T1000 (cell line): ENCODE measurements around the gene PTTG1.

Source experiments
- DNase-seq: peaks from one replicate; lab custom pipeline; 2025; ENCODE audit warnings: mixed read lengths; lab: John Stamatoyannopoulos, UW

Gene PTTG1

DNA sequence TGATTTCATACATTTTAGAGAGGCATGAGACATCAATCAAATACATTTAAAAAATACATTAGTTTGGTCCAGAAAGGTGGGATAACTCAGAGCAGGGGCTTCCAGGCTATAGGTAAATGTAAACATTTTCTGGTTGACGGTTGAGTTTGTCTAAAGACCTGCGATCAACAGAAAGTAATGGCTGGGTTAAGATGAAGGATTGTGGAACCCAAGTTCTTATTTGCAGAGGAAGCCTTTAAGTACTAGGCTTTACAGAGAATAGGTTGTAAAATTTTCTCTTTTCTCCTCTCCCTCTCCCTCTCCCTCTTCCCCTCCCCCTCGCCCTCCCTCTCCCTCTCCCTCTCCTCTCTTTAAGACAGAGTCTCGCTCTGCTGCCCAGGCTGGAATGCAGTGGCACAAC lies 50.8 kb downstream of the PTTG1 start:
- no peak for DNase-seq

DNA sequence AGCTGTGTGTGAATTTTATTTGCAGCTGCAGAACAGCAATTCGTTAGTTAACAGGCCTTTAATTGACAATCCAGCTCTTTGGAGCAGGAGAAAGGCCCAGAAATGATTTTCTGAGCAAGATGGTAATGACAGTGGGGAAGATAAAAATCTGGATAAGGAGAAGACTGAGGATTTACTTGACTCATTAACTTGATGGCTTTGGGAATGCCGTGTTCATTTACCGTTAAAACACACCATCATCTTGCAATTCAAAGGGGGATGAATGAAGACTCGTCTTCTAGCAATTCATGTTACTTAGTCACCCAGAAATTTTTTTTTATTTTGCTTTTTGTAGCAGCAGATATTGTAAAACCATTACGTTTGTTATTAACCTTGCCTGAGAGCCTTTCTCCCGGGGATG lies 52.0 kb downstream of the PTTG1 start:
- no peak for DNase-seq

DNA sequence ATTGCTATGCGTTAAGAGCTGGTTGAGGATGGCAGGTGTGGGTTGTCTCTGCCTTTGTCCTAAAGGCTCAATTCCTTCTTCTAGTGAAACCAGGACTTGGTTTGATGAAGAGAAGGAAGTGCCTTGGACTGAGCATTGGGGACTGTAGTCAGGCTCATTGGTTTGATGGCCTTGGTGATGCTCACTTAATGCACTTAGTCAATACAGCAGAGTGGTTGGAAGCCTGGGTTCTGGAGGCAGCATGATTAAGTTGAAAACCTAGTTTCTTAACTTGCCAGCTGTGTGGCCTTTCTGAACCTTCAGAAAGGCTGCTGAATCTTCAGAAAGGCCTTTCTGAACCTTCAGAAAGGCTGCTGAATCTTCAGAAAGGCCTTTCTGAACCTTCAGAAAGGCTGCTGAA lies 52.4 kb downstream of the PTTG1 start:
- no peak for DNase-seq

DNA sequence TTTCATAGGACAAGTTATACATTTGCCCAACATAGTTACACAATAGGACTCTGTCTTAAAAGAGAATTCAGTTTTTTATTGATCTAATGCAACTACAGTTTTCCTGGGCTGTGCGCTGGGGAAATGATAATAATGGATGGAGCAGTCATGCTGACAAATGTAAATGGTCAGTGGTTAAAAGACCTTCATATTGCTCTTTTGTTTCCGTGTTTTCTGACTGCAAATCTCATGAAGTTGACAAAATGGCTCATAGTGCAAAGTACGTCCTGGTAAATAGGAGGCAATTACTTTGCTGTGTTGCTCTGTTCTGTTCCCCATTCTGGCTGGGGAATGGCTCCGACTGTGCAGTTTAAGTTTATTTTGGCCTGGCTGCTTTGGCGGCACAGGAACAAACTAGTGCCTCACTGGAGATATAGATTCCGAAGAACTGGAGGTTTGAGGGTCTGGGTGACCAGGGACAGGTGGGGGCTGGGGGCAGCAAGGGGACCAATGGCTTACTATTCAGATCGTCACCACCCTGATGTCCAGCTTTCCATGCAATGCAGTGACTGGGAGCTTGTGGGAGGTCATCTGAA lies 54.3 kb downstream of the PTTG1 start:
- no peak for DNase-seq

DNA sequence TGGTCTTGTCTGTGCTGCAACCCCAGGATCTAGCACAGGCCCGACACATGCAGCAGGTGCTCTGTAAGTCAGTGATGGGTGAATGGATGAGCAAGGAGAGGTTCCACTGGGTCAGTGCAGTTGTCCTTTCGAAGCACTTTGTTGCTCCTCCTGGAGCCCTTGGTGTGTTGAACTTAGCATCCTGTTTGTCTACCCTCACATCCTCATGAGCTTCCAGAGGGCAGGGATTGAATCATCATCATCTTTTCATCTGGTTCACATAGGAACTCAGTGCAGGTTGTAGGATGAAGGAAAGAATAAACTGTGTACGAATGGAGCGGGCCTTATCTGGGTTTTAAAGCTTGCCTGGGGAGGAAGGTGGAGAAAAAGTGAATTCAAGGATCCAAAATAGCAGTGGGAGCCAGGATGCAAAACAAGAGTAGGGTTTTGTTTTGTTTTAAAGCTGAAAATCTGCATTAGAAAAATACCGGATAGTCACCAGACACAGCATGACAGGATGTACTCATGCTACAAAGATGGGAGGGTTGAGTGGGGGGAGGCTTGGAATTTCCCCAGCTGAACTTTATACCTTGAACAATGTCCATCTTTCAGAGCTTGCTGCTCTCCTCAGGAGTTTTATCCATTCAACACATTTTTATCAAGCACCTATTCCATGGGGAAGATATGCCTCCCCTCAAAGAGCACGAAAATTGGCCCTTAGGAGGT lies 55.8 kb downstream of the PTTG1 start:
- no peak for DNase-seq

DNA sequence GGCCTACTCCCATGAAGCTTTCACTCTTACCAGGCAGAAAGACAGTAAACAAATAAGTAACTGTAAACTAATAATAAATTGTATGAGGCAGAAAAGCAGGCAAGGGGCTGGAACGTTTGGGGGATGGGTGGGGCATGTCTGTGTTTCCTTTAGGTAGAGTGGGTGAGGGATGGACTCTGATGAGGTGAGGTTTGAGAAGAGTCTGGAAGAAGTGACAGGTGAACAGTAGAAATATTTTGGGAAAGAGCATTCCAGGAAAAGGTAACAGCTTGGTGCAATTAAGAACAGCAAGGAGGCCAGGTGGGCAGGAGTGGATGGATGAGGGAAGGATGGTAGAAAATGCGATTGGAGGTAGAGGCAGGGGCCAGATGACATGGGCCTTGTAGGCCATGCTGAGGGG lies 56.5 kb downstream of the PTTG1 start:
- DNase-seq, result no peak
